Skeletal muscle tissue (tissue), 4 donors: ENCODE measurements around the gene PHTF1. TPM values are rescaled to one million over a fixed set of nuclear protein-coding genes. Genes with fewer than 3 reads are reported as not detected.
"Not testable (repeated sequence)": the region's sequence is repeated elsewhere in the genome, so short reads cannot be mapped to it uniquely, and the experiment has no call there.

Experiments
- H3K27ac ChIP-seq: one replicate; pipeline ENCODE4 v1.7.0; 2013; ENCODE audit warnings: mild to moderate bottlenecking, low read depth, low read length, inconsistent platforms
- H3K27me3 ChIP-seq, 3 donors: one replicate each; pipeline ENCODE4 v1.7.0; 2013; ENCODE audit warnings: low read length in 3 of 3; ENCODE audit not compliant: control insufficient read depth in 3 of 3, insufficient read depth in 3 of 3
- H3K36me3 ChIP-seq, 3 donors: one replicate each; pipeline ENCODE4 v1.7.0; 2013; ENCODE audit warnings: low read length in 3 of 3; ENCODE audit not compliant: control insufficient read depth in 3 of 3, insufficient read depth in 3 of 3
- H3K4me1 ChIP-seq, 3 donors: one replicate each; pipeline ENCODE4 v1.7.0; 2013; ENCODE audit warnings: low read length in 3 of 3, mild to moderate bottlenecking in 3 of 3; ENCODE audit not compliant: control insufficient read depth in 3 of 3, insufficient read depth in 3 of 3
- H3K4me3 ChIP-seq, 3 donors: one replicate each; pipeline ENCODE4 v1.7.0; 2013; ENCODE audit warnings: low read length in 3 of 3
- H3K9ac ChIP-seq, 3 donors: one replicate each; pipeline ENCODE4 v1.7.0; 2013; ENCODE audit warnings: low read length in 3 of 3, mild to moderate bottlenecking in 3 of 3, moderate library complexity in 2 of 3, low read depth in 1 of 3
- H3K9me3 ChIP-seq, 3 donors: one replicate each; pipeline ENCODE4 v1.7.0; 2013; ENCODE audit warnings: low read length in 3 of 3; ENCODE audit not compliant: control insufficient read depth in 3 of 3
- total RNA-seq: library from RNA; depleted of rRNA; stranded (reverse); fragments of >200 nt; gene quantifications from one replicate; pipeline ENCODE4 v1.2.3, GENCODE V29; 2014
- donor health status: Osteomylitis.

The PHTF1 gene
- total RNA-seq, 1 donor from 2014 or later: 10.4 TPM

- peak overlapping the region; percentile 85 to 93 (median 88) for H3K9ac ChIP-seq
- H3K36me3 ChIP-seq: peaks cover 2 to 11% (median 3%) of the 10 kb centered on the region in 3 donors
- peak overlapping the region; percentile 95 for H3K27ac ChIP-seq
- no peaks in the 10 kb centered on the region for H3K9me3 ChIP-seq
- peak overlapping the region; percentile 76 to 90 (median 88) for H3K4me3 ChIP-seq
- peaks cover 7 to 10% (median 10%) of the 10 kb centered on the region in 3 donors for H3K4me1 ChIP-seq
- no peaks in the 10 kb centered on the region for H3K27me3 ChIP-seq
Observed at GRCh38 chr1:113760102-113761080, 1.1 kb upstream of the PHTF1 start.

DNA sequence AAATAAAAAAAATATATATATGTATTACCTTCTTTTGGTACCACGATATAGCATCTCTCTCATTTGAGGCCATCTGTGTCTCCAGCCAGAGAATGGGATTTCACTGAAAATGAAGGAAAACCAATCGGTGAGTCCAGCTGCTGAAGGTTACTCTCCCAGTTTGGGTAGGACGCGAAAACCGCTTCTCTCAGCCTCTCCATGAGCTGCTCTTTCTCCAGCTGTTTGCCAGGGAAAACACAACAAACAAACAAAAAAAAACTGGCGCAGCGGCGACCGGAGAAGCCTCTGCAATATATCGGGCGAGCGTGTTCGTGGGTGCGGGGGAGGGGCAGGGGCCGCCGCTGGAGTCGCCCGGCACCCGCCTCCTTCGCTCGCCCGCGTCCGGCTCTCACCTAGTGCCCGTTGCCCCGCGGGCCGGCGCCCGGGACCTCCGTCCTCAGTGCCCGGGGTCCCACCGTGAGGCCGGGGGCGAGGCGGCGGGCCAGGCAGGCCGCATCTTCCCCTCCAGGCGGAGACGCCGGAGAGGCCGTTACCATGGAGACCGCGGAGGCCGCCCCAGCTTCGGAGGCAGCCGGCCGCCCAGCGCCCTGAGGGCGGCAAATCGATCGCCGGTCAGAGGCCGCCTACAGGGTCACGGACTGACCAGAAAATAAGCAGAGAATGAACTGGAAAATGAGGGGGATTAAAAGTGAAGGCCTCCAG, 504 bp downstream of the PHTF1 start:
- Histone ChIP-seq H3K9ac (peak overlapping the region; percentile 85 to 93 (median 88)), H3K9me3 (no peaks in the 10 kb centered on the region), H3K36me3 (peaks cover 0 to 9% (median 0%) of the 10 kb centered on the region in 3 donors), H3K4me3 (peak overlapping the region; percentile 76 to 90 (median 88)), H3K4me1 (peaks cover 7 to 10% (median 10%) of the 10 kb centered on the region in 3 donors), H3K27me3 (no peaks in the 10 kb centered on the region), H3K27ac (peak overlapping the region; percentile 95)

GRCh38 chr1:113756461-113756860, 2.8 kb downstream of the PHTF1 start:
- Histone ChIP-seq H3K4me1 (peaks cover 7 to 10% (median 10%) of the 10 kb centered on the region in 3 donors), H3K9ac (no peak overlapping the region), H3K27ac (no peak overlapping the region), H3K27me3 (no peaks in the 10 kb centered on the region), H3K36me3 (peaks cover 0 to 4% (median 0%) of the 10 kb centered on the region in 3 donors), H3K4me3 (no peak overlapping the region), H3K9me3 (no peaks in the 10 kb centered on the region)

DNA sequence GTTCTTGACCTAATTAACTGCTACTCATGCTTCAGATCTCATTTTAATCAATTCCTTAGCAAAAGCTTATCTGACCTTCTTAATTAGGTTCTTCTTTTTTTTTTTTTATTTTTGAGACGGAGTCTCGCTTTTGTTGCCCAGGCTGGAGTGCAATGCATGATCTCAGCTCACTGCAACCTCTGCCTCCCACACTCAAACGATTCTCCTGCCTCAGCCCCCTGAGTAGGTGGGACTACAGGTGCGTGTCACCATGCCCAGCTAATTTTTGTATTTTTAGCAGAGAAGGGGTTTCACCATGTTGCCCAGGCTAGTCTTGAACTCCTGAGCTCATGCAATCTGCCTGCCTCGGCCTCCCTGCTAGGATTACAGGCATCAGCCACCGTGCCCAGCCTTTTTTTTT, 6.0 kb downstream of the PHTF1 start:
- H3K27me3 ChIP-seq, H3K4me1 ChIP-seq, H3K9ac ChIP-seq, H3K4me3 ChIP-seq, H3K9me3 ChIP-seq, H3K27ac ChIP-seq, H3K36me3 ChIP-seq: not testable (repeated sequence)

DNA sequence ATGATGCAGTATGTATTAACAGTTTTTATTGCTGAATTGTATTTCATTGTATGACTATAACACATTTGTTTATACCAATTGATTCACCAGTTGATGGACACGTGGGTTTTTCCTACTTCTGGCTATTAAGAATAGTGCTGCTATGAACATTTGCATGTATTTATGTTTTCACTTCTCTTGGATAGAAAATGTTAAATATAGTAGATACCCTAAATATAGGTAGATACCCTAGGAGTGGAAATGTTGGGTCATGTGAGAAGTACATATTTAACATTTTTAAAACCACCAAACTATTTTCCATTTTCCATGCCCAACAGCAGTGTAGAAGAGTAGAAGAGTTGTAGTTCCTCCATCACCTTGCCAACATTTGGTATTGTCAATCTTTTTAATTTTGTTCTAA, 7.8 kb downstream of the PHTF1 start:
- no peaks in the 10 kb centered on the region for H3K36me3 ChIP-seq
- no peaks in the 10 kb centered on the region for H3K27me3 ChIP-seq
- H3K9ac ChIP-seq: no peak overlapping the region
- H3K4me1 ChIP-seq: no peaks in the 10 kb centered on the region
- H3K9me3 ChIP-seq: no peaks in the 10 kb centered on the region
- no peak overlapping the region for H3K4me3 ChIP-seq
- H3K27ac ChIP-seq: no peak overlapping the region

GRCh38 chr1:113751114-113751513, 8.2 kb downstream of the PHTF1 start:
- no peaks in the 10 kb centered on the region for H3K27me3 ChIP-seq
- no peak overlapping the region for H3K4me3 ChIP-seq
- no peak overlapping the region for H3K27ac ChIP-seq
- no peak overlapping the region for H3K9ac ChIP-seq
- H3K36me3 ChIP-seq: no peaks in the 10 kb centered on the region
- no peaks in the 10 kb centered on the region for H3K9me3 ChIP-seq
- no peaks in the 10 kb centered on the region for H3K4me1 ChIP-seq

DNA sequence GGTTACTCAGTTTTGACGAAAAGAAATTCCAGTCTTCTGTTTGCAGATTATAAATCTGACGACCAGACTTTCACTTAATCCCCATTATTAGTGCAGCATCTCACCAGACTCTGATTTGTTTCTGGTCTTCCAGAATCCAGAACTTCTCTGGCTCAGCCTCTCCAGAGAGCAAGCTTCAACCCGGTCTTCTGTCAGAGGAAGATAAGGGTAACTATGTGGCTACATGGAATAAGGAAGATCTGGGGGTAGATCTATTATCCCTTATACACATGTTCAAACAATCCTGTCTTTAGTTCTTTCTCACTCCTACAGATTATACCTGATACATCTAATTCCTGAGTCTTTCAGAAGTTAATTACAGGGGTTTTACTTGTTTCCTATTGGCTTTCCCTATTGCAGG, 9.9 kb downstream of the PHTF1 start:
- no peak overlapping the region for H3K27ac ChIP-seq

GRCh38 chr1:113747376-113747775, 11.9 kb downstream of the PHTF1 start:
- Histone ChIP-seq H3K9ac (no peak overlapping the region), H3K36me3 (peaks cover 0 to 4% (median 2%) of the 10 kb centered on the region in 3 donors)

More for the DNA sequence above, 9.9 kb downstream of the PHTF1 start:
- H3K4me3 ChIP-seq: no peak overlapping the region
- H3K36me3 ChIP-seq: no peaks in the 10 kb centered on the region
- H3K9ac ChIP-seq: no peak overlapping the region
- H3K4me1 ChIP-seq: no peaks in the 10 kb centered on the region
- H3K9me3 ChIP-seq: no peaks in the 10 kb centered on the region
- no peaks in the 10 kb centered on the region for H3K27me3 ChIP-seq

GRCh38 chr1:113745425-113745824, 13.9 kb downstream of the PHTF1 start:
- no peaks in the 10 kb centered on the region for H3K27me3 ChIP-seq
- H3K27ac ChIP-seq: no peak overlapping the region
- H3K4me3 ChIP-seq: no peak overlapping the region
- H3K36me3 ChIP-seq: peaks cover 0 to 4% (median 2%) of the 10 kb centered on the region in 3 donors
- H3K4me1 ChIP-seq: no peaks in the 10 kb centered on the region
- H3K9me3 ChIP-seq: no peaks in the 10 kb centered on the region
- H3K9ac ChIP-seq: no peak overlapping the region

More at GRCh38 chr1:113747376-113747775, 11.9 kb downstream of the PHTF1 start:
- Histone ChIP-seq H3K4me1 (no peaks in the 10 kb centered on the region), H3K4me3 (no peak overlapping the region), H3K27me3 (no peaks in the 10 kb centered on the region), H3K9me3 (no peaks in the 10 kb centered on the region), H3K27ac (no peak overlapping the region)

GRCh38 chr1:113744114-113744513, 15.2 kb downstream of the PHTF1 start:
- Histone ChIP-seq H3K36me3 (peaks cover 0 to 4% (median 2%) of the 10 kb centered on the region in 3 donors), H3K4me3 (no peak overlapping the region)

More at GRCh38 chr1:113744114-113744513, 15.2 kb downstream of the PHTF1 start:
- Histone ChIP-seq H3K9ac (no peak overlapping the region), H3K27me3 (no peaks in the 10 kb centered on the region), H3K4me1 (no peaks in the 10 kb centered on the region), H3K27ac (no peak overlapping the region), H3K9me3 (no peaks in the 10 kb centered on the region)
